ENCODE measurements around the gene VAV2. TPM values are rescaled to one million over a fixed set of nuclear protein-coding genes. Genes with fewer than 3 reads are reported as not detected.
A peak's percentile ranks its signal among the peaks of the same experiment; 100 is the strongest.

VAV2 gene
- total and polyA plus RNA-seq, 5 experiments from 2014 or later, result 0.20 to 4.3 (median 0.36) TPM

DNA sequence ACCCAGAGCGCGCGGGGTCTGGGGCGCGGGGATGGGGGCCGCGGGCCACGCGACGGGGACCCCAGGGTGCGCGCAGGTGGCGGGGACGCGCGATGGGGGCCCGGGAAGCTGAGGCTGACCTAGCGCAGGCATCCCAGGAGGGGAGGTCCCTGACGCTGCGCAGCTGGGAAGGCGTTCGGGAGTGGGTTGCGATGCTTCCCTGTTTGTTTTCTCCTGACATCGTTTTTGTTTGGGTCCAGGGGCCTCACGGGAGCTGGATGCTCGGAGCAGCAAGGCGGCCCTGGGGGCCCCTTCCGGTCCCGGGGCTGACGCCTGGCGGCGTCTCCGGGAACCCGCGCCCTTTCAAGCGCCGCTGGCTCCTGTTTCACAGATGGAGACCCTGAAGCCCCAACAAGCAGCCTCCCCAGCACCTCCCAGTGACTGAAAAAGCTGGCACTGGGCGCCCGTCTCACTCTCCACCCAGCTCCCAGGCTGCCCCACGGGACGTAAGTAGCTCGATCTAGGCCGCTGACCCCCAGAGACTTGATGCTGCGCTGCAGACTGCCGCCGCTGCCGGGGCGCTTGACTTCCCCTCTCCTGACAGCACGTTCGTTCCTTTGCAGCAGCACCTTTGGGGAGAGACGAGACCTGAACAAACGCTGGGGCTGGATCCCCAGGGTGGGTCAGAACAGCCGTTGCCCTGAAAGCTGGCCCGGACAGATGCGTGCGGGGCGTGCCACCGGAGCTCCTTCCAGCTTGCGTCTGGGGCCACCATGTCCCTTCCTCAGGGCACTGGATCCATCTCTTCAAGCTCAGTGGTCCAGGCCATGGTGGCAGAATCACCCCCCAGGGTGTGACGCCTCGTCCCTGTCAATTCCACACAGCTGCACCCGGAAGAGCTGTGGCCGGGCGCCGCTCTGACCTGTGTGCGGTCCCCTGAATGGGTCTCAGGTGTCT lies 33.8 kb upstream of the VAV2 start:
- no peaks in the 10 kb centered on the region for H3K27me3 Mint-ChIP-seq
- H3K4me3 Mint-ChIP-seq, result peak overlapping the region; percentile 68 to 89 (median 81)
- peaks cover 0 to 4% (median 0%) of the 10 kb centered on the region in 3 donors for H3K36me3 Mint-ChIP-seq
- POLR2A ChIA-PET, result interaction anchor here (0.6 to 2.2 kb wide), 8 partner anchors 10 to 1132 kb away, joined by 3 to 14 read pairs (median 4); partner anchors contain the start of genes BRD3, RNU6ATAC and WDR5
- DNase-seq (peak; percentile 20 to 71 (median 48)), ATAC-seq (peak; percentile 58 to 63)
- H3K27ac Mint-ChIP-seq, result peak overlapping the region in 8 of 10 donors; percentile 19 to 90 (median 58)
- H3K9me3 Mint-ChIP-seq, result no peaks in the 10 kb centered on the region
- peaks cover 3 to 24% (median 10%) of the 10 kb centered on the region in 4 donors for H3K4me1 Mint-ChIP-seq

DNA sequence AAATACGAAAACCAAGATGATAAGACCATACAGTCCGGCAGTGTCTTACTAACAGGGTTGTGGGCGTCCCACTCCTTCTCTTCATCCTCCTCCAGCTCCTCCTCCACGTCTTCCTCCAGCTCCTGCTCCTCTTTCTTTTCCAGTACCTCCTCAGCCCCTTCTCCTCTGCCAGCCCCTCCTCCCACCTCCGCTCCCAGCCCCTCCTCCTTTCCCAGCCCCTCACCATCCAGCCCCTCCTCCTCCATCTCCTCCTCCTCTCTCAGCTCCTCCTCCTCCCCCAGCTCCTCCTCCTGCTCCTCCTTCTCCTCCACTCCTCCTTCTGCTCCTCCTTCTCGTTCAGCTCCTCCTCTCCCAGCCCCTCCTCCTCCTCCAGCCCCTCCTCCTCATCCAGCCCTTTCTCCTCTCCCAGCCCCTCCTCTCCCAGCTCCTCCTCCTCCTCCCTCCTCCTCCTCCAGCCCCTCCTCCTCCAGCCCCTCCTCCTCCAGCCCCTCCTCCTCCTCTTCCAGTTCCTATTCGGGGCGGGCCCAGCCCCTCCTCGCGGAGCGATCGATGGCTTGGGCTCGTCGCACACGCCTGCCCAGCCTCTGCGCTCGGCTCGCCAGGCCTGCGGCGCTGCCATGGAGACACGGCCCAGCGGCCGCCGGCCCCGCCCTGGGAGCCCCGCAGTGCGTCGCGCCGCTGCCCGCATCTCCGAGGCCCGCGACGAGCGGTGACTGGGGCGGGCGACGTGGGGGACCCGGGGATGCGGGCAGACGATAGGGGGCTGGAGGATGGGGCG lies 32.9 kb upstream of the VAV2 start, which contains the start of gene BRD3OS:
Gene BRD3OS (plus strand): TSS at position 654 of the 778 bp plus-strand sequence. CDS start 1,267 bp downstream, outside the sequence.
- peak within 1 kb of the TSS; percentile 72 to 89 (median 82) for H3K4me3 Mint-ChIP-seq
- peaks cover 3 to 24% (median 10%) of the 10 kb centered on the region in 4 donors for H3K4me1 Mint-ChIP-seq
- DNase-seq (peak; percentile 76 to 96 (median 90)), ATAC-seq (peak; percentile 86 to 91)
- no peaks in the 10 kb centered on the region for H3K27me3 Mint-ChIP-seq
- H3K9me3 Mint-ChIP-seq, result no peaks in the 10 kb centered on the region
- peak within 1 kb of the TSS; percentile 23 to 90 (median 56) for H3K27ac Mint-ChIP-seq
- POLR2A ChIA-PET, result interaction anchor here (0.6 to 2.2 kb wide), 7 partner anchors 11 to 677 kb away, joined by 3 to 14 read pairs (median 4); partner anchors contain the start of genes BRD3, MED22, RNU6ATAC and RPL7A
- H3K36me3 Mint-ChIP-seq, result no peaks in the 10 kb centered on the region

DNA sequence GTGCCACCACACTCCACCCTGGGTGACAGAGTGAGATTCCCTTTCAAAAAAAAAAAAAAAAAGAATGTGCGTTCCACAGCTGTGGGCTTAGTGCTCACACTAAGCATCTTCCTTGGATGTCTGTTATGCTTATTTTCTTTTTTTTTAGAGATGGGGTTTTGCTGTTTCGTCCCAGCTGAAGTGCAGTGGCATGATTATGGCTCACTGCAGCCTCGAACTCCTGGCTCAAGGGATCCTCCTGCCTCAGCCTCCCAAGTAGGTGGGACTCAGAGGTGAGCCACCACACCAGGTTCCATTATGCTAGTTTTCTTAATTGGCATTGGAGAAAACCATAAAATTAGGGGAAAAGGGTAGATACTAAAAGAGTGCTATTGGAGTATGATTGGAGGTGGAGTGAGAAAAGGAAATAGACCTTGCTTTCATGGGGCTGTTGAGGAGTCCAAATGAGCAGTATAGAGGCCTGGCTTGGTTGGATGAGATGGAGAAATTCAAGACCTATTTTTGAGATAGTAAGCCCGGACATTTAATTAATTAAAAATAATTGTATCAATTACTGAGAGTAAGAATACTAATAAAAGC lies 32.2 kb upstream of the VAV2 start:
- peak overlapping the region in 8 of 10 donors; percentile 23 to 82 (median 56) for H3K27ac Mint-ChIP-seq
- DNase-seq, result no peak
- no peaks in the 10 kb centered on the region for H3K9me3 Mint-ChIP-seq
- H3K36me3 Mint-ChIP-seq, result no peaks in the 10 kb centered on the region
- no peaks in the 10 kb centered on the region for H3K27me3 Mint-ChIP-seq
- POLR2A ChIA-PET, result interaction anchor here (1.9 to 2.2 kb wide), 3 partner anchors 12 to 111 kb away, joined by 5 to 14 read pairs (median 9); partner anchors contain the start of genes BRD3 and WDR5
- no peak for ATAC-seq
- H3K4me1 Mint-ChIP-seq, result peaks cover 3 to 24% (median 10%) of the 10 kb centered on the region in 4 donors
- H3K4me3 Mint-ChIP-seq, result peak overlapping the region; percentile 44 to 89 (median 77)

DNA sequence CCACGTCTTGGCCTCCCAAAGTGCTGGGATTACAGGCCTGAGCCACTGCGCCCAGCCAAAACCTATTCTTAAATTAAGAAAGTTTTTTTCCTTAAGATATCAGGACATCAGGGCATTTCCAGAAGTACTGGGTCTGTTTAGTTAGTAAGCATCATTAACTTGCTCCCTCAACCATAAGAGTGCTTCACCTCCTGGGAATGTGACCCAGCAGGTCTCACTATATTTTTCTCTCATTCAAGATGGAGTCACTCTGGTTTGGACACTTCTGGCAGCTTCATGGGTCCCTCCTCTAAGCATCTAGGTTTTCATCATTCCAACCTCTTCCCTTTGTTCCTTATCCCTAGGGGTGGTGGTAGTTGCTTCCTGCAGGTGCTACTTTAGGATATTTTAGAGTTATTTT lies 22.8 kb upstream of the VAV2 start:
- Mint-ChIP-seq H3K4me3 (no peak overlapping the region), H3K9me3 (peaks cover 0 to 17% (median 0%) of the 10 kb centered on the region in 9 donors), H3K27me3 (no peaks in the 10 kb centered on the region), H3K36me3 (peaks cover 0 to 5% (median 0%) of the 10 kb centered on the region in 3 donors), H3K4me1 (no peaks in the 10 kb centered on the region), H3K27ac (no peak overlapping the region)
- no peak for ATAC-seq
- POLR2A ChIA-PET, result no interaction called here
- no peak for DNase-seq

DNA sequence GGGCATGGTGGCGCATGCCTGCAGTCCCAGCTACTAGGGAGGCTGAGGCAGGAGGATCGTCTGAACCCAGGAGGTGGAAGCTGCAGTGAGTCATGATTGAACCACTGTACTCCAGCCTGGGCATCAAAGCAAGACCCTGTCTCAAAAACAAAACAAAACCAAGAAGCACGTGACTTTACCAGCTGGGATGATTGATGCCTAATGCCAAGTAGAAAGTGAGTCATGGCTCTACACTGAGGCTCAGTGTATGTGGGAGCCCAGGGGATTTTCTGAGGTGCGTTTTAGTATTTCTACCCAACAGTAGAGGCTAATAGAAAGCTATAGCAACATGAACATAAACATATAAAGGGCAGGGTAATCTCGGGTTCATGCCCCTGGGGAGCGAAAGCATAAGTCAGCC lies 19.3 kb upstream of the VAV2 start:
- peaks cover 0 to 5% (median 0%) of the 10 kb centered on the region in 3 donors for H3K36me3 Mint-ChIP-seq
- ATAC-seq, result no peak
- no peaks in the 10 kb centered on the region for H3K4me1 Mint-ChIP-seq
- POLR2A ChIA-PET, result no interaction called here
- no peak overlapping the region for H3K4me3 Mint-ChIP-seq
- H3K27ac Mint-ChIP-seq, result no peak overlapping the region
- peaks cover 0 to 17% (median 0%) of the 10 kb centered on the region in 9 donors for H3K9me3 Mint-ChIP-seq
- DNase-seq, result no peak
- peaks cover 0 to 18% (median 10%) of the 10 kb centered on the region in 5 donors for H3K27me3 Mint-ChIP-seq

DNA sequence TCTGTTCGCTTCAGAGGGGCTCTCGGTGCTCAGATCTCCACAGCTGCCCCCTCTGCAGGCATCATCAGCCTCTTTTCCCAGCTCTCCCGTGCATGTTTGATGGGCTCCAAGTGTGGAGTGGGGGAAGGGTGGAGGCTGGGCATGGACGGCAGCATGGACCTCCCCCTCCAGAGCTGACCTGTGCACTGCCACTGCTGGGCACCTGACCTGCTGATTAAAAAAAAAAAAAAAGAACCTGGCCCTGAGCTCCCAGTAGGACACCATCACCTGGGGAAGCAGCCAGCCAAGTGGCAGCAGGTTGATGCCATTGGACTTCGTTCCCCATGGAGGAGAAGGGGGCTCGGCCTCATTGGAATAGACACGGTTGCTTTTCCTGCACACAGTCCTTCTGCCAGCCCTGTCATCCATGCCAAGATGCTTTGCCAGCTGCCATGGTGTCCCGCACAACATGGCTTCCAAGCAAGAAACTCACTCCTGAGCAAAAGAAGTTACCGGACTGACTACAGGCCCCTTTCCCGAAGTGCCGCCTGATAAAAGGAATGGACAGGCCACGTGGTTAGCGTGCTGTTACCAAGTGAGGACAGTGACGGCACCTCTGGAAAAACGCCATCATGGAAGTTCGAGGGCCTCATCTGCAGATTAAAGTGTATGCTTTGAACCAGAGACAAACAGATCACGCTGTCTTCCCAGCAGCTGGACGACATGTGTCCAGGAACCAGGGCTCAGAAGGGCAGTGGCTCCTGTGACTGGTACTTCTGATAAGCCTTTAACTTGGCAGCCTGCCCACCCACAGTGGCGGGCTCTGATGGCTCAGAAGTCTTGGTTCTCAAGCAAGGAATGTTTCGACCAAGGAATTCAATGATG lies 18.4 kb upstream of the VAV2 start:
- Mint-ChIP-seq H3K9me3 (peaks cover 0 to 17% (median 0%) of the 10 kb centered on the region in 9 donors), H3K36me3 (peaks cover 0 to 5% (median 0%) of the 10 kb centered on the region in 3 donors), H3K4me3 (no peak overlapping the region), H3K4me1 (no peaks in the 10 kb centered on the region), H3K27me3 (peaks cover 0 to 18% (median 10%) of the 10 kb centered on the region in 5 donors), H3K27ac (no peak overlapping the region)
- ATAC-seq, result no peak
- DNase-seq, result no peak
- POLR2A ChIA-PET, result no interaction called here

DNA sequence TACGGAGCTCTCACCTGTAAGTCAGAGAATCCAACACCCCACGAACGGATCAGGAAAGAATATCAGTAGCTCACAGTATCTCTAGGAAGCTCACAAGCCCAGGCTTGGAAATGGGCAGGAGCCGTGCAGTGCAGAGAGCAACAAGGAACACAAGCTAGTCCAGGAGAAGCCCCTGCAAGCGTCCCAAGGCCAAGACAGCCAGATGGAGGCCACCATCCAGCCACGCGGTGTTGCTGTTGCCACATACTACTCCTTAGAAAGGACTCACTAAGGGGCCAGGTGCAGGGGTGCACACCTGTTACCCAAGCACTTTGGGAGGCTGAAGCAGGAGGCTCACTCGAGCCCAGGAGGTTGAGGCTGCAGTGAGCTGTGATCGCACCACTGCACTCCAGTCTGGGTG lies 15.4 kb upstream of the VAV2 start:
- H3K4me3 Mint-ChIP-seq, result no peak overlapping the region
- ATAC-seq (no peak), DNase-seq (no peak)
- no peaks in the 10 kb centered on the region for H3K36me3 Mint-ChIP-seq
- H3K9me3 Mint-ChIP-seq, result peaks cover 0 to 7% (median 0%) of the 10 kb centered on the region in 9 donors
- no peak overlapping the region for H3K27ac Mint-ChIP-seq
- H3K4me1 Mint-ChIP-seq, result no peaks in the 10 kb centered on the region
- H3K27me3 Mint-ChIP-seq, result peaks cover 3 to 24% (median 10%) of the 10 kb centered on the region in 5 donors
- POLR2A ChIA-PET, result no interaction called here

DNA sequence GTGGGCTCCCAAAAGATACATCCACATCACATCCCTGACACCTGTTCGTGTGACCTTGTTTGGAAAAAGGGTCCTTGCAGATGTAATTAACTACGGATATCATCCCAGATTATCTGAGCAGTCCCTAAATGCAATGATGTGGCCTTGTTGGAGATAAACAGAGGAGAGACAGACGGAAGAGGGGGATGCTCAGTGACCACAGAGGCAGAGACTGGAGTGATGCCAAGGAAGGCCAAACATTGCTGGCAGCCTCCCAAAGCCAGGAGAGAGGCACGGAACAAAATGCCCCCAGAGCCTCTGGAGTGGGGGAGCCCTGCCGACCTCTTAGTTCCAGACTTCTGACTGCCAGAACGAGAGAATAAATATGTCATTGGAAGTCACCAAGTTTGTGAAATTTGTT lies 15.0 kb upstream of the VAV2 start:
- POLR2A ChIA-PET, result no interaction called here
- H3K27me3 Mint-ChIP-seq, result peaks cover 5 to 25% (median 10%) of the 10 kb centered on the region in 5 donors
- H3K27ac Mint-ChIP-seq, result peak overlapping the region in 1 of 10 donors; percentile 13
- no peak overlapping the region for H3K4me3 Mint-ChIP-seq
- peaks cover 0 to 7% (median 0%) of the 10 kb centered on the region in 9 donors for H3K9me3 Mint-ChIP-seq
- DNase-seq (no peak), ATAC-seq (no peak)
- H3K4me1 Mint-ChIP-seq, result no peaks in the 10 kb centered on the region
- H3K36me3 Mint-ChIP-seq, result no peaks in the 10 kb centered on the region

DNA sequence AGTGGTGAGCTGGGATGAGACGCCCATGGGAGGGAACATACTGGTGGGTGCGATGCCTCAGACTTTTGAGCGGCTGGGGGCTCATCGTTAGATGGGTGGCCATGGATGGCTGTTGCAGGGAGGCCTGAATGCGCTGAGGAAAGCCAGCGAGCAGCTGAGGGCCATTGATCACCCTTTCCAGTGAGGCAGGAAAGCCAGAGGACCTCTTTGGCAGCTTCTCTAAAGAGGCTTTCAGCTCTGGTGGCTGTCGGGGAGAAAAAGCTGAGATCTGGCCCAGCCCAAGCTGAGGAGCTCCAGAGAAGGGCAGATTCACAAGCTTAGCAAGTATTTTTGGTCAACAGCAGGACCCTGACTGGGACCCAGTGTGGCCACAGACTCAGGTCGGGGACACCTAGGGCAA lies 13.3 kb upstream of the VAV2 start:
- Mint-ChIP-seq H3K4me3 (no peak overlapping the region), H3K4me1 (no peaks in the 10 kb centered on the region)

DNA sequence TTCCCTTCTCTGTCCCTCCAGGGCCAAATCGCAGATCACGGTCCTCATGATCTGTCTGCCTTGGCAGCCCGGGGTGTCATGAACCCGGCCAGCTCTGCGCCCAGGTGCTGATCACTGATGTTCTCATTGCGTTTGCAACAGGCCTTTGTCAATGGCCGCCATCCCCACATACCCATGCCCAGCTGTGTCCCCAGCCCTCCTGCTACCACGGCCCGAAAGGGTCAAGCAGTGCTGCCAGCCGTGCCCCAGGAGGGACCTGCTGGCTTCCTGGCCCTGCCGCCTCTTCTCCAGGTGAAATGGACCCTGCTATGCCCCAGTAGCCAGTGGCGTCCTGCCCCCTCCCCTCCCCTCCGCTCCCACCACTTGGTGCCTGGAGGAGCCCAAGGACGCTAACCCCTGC lies 12.8 kb upstream of the VAV2 start:
- no peak for ATAC-seq
- no peaks in the 10 kb centered on the region for H3K9me3 Mint-ChIP-seq
- POLR2A ChIA-PET, result no interaction called here
- H3K4me1 Mint-ChIP-seq, result no peaks in the 10 kb centered on the region
- peak overlapping the region in 1 of 10 donors; percentile 32 for H3K27ac Mint-ChIP-seq
- no peak overlapping the region for H3K4me3 Mint-ChIP-seq
- DNase-seq, result no peak
- H3K27me3 Mint-ChIP-seq, result peaks cover 6 to 25% (median 12%) of the 10 kb centered on the region in 5 donors
- no peaks in the 10 kb centered on the region for H3K36me3 Mint-ChIP-seq

More for the DNA sequence above, 13.3 kb upstream of the VAV2 start:
- H3K27ac Mint-ChIP-seq, result no peak overlapping the region
- no peaks in the 10 kb centered on the region for H3K36me3 Mint-ChIP-seq
- DNase-seq (no peak), ATAC-seq (no peak)
- POLR2A ChIA-PET, result no interaction called here
- no peaks in the 10 kb centered on the region for H3K9me3 Mint-ChIP-seq
- peaks cover 6 to 25% (median 11%) of the 10 kb centered on the region in 5 donors for H3K27me3 Mint-ChIP-seq

DNA sequence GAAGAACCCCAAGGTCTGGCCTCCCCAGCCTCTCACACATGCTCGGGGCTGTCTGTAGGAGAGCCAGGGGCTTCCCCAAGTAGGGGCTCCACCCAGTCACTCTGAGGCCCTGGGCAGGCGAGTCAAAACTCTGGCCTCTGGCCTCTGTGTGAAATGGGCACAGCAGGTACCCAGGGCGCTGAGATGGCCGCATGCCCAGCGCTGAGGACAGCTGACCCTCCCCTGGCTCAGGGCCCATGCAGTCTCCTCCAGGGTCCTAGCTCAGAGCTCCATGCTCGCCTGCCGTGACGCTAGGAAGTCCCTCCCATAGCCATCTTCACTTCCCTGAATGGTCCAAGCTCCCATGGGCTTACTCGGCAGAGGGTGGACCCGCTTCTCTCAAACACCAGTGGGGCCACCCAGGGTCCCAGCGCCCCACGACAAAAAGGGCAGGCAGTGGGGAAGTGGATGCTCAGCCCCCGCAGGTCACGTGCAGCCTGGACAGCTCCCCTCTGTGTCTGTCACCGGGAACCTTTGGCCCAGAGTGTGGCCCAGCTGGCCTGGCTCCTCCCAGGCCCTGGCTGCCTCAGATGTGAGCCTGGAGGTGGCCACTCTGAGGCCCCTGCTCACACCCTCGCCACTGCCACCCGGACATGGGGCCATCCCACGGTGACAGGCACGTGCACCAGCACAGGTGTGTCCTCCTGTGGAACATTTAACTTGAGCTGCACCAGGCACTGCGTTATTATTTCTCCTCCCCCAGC lies 12.2 kb upstream of the VAV2 start:
- peaks cover 6 to 25% (median 12%) of the 10 kb centered on the region in 5 donors for H3K27me3 Mint-ChIP-seq
- H3K4me1 Mint-ChIP-seq, result no peaks in the 10 kb centered on the region
- DNase-seq (no peak), ATAC-seq (no peak)
- no peaks in the 10 kb centered on the region for H3K36me3 Mint-ChIP-seq
- POLR2A ChIA-PET, result no interaction called here
- H3K4me3 Mint-ChIP-seq, result no peak overlapping the region
- H3K27ac Mint-ChIP-seq, result peak overlapping the region in 1 of 10 donors; percentile 32
- H3K9me3 Mint-ChIP-seq, result no peaks in the 10 kb centered on the region

Measured in naive thymus-derived CD8-positive, alpha-beta T cell (primary cell).